ENCODE data around the gene KDM2A. TPM values are rescaled to one million over a fixed set of nuclear protein-coding genes. Genes with fewer than 3 reads are reported as not detected.
A peak's percentile ranks its signal among the peaks of the same experiment; 100 is the strongest.
"Not testable (repeated sequence)": the region's sequence is repeated elsewhere in the genome, so short reads cannot be mapped to it uniquely, and the experiment has no call there.

KDM2A gene
- total RNA-seq, 2 donors from 2014 or later: 151 to 178 TPM

GRCh38 chr11:67123801-67124200, 4.7 kb downstream of the KDM2A start:
- H3K4me1 Mint-ChIP-seq (ENCODE audit: low read depth in 2 of 2): peaks cover 18 to 24% of the 10 kb centered on the region in 2 donors
- H3K27ac Mint-ChIP-seq; ATAC-seq; H3K9me3 Mint-ChIP-seq; H3K27me3 Mint-ChIP-seq; H3K4me3 Mint-ChIP-seq; DNase-seq (ENCODE audit: low spot score): not testable (repeated sequence)
- H3K36me3 Mint-ChIP-seq: peaks cover 12% of the 10 kb centered on the region

GRCh38 chr11:67126243-67126642, 7.2 kb downstream of the KDM2A start:
- not testable (repeated sequence) for H3K9me3 Mint-ChIP-seq; H3K27me3 Mint-ChIP-seq; DNase-seq (ENCODE audit: low spot score); ATAC-seq; H3K4me3 Mint-ChIP-seq; H3K27ac Mint-ChIP-seq; H3K36me3 Mint-ChIP-seq
- H3K4me1 Mint-ChIP-seq (ENCODE audit: low read depth in 2 of 2): peaks cover 13 to 18% of the 10 kb centered on the region in 2 donors

- Mint-ChIP-seq H3K36me3 (peaks cover 9% of the 10 kb centered on the region), H3K4me1 (ENCODE audit: low read depth in 2 of 2) (peaks cover 10 to 13% of the 10 kb centered on the region in 2 donors), H3K9me3 (no peaks in the 10 kb centered on the region), H3K27ac (no peak overlapping the region), H3K4me3 (no peak overlapping the region), H3K27me3 (no peaks in the 10 kb centered on the region)
- ATAC-seq (no peak), DNase-seq (ENCODE audit: low spot score) (no peak)
Measured at GRCh38 chr11:67126986-67127385, 7.9 kb downstream of the KDM2A start.

GRCh38 chr11:67130861-67131260, 11.8 kb downstream of the KDM2A start:
- Mint-ChIP-seq H3K36me3 (peaks cover 25% of the 10 kb centered on the region), H3K4me1 (ENCODE audit: low read depth in 2 of 2) (peaks cover 19 to 31% of the 10 kb centered on the region in 2 donors)
- H3K4me3 Mint-ChIP-seq; H3K9me3 Mint-ChIP-seq; H3K27ac Mint-ChIP-seq; ATAC-seq; DNase-seq (ENCODE audit: low spot score); H3K27me3 Mint-ChIP-seq: not testable (repeated sequence)

GRCh38 chr11:67136156-67136555, 17.1 kb downstream of the KDM2A start:
- H3K27ac Mint-ChIP-seq: no peak overlapping the region
- no peaks in the 10 kb centered on the region for H3K27me3 Mint-ChIP-seq
- DNase-seq (ENCODE audit: low spot score): no peak
- H3K4me3 Mint-ChIP-seq: no peak overlapping the region
- no peak for ATAC-seq
- H3K36me3 Mint-ChIP-seq: peaks cover 24% of the 10 kb centered on the region
- H3K4me1 Mint-ChIP-seq (ENCODE audit: low read depth in 2 of 2): peaks cover 22 to 43% of the 10 kb centered on the region in 2 donors
- no peaks in the 10 kb centered on the region for H3K9me3 Mint-ChIP-seq

GRCh38 chr11:67138922-67139321, 19.9 kb downstream of the KDM2A start:
- H3K4me1 Mint-ChIP-seq (ENCODE audit: low read depth in 2 of 2): peaks cover 18 to 29% of the 10 kb centered on the region in 2 donors
- H3K27ac Mint-ChIP-seq: peak overlapping the region in 1 of 2 donors; percentile 16
- H3K27me3 Mint-ChIP-seq: no peaks in the 10 kb centered on the region
- ATAC-seq (no peak), DNase-seq (ENCODE audit: low spot score) (no peak)
- H3K36me3 Mint-ChIP-seq: peaks cover 16% of the 10 kb centered on the region
- H3K4me3 Mint-ChIP-seq: no peak overlapping the region
- H3K9me3 Mint-ChIP-seq: no peaks in the 10 kb centered on the region

GRCh38 chr11:67146516-67147226, 27.6 kb downstream of the KDM2A start:
- peaks cover 0 to 3% of the 10 kb centered on the region in 2 donors for H3K4me1 Mint-ChIP-seq (ENCODE audit: low read depth in 2 of 2)
- DNase-seq (ENCODE audit: low spot score) (no peak), ATAC-seq (no peak)
- no peaks in the 10 kb centered on the region for H3K27me3 Mint-ChIP-seq
- no peak overlapping the region for H3K4me3 Mint-ChIP-seq
- H3K9me3 Mint-ChIP-seq: no peaks in the 10 kb centered on the region
- H3K36me3 Mint-ChIP-seq: peaks cover 3% of the 10 kb centered on the region
- peak overlapping the region in 1 of 2 donors; percentile 23 for H3K27ac Mint-ChIP-seq

GRCh38 chr11:67153971-67154370, 34.9 kb downstream of the KDM2A start:
- H3K4me3 Mint-ChIP-seq: no peak overlapping the region
- H3K27me3 Mint-ChIP-seq: no peaks in the 10 kb centered on the region
- H3K4me1 Mint-ChIP-seq (ENCODE audit: low read depth in 2 of 2): peaks cover 6 to 12% of the 10 kb centered on the region in 2 donors
- no peak overlapping the region for H3K27ac Mint-ChIP-seq
- no peaks in the 10 kb centered on the region for H3K9me3 Mint-ChIP-seq
- no peak for ATAC-seq
- H3K36me3 Mint-ChIP-seq: no peaks in the 10 kb centered on the region
- DNase-seq (ENCODE audit: low spot score): no peak

- H3K9me3 Mint-ChIP-seq: no peaks in the 10 kb centered on the region
- ATAC-seq (no peak), DNase-seq (ENCODE audit: low spot score) (no peak)
- H3K27me3 Mint-ChIP-seq: no peaks in the 10 kb centered on the region
- no peak overlapping the region for H3K27ac Mint-ChIP-seq
- peaks cover 11 to 19% of the 10 kb centered on the region in 2 donors for H3K4me1 Mint-ChIP-seq (ENCODE audit: low read depth in 2 of 2)
- H3K36me3 Mint-ChIP-seq: no peaks in the 10 kb centered on the region
- H3K4me3 Mint-ChIP-seq: no peak overlapping the region
Measured at GRCh38 chr11:67154726-67155125, 35.7 kb downstream of the KDM2A start.

- peaks cover 20 to 38% of the 10 kb centered on the region in 2 donors for H3K4me1 Mint-ChIP-seq (ENCODE audit: low read depth in 2 of 2)
- ATAC-seq (no peak), DNase-seq (ENCODE audit: low spot score) (no peak)
- no peaks in the 10 kb centered on the region for H3K9me3 Mint-ChIP-seq
- H3K27me3 Mint-ChIP-seq: no peaks in the 10 kb centered on the region
- H3K4me3 Mint-ChIP-seq: no peak overlapping the region
- H3K27ac Mint-ChIP-seq: no peak overlapping the region
- H3K36me3 Mint-ChIP-seq: no peaks in the 10 kb centered on the region
Measured at GRCh38 chr11:67157691-67158090, 38.6 kb downstream of the KDM2A start.

- Mint-ChIP-seq H3K4me3 (no peak overlapping the region), H3K36me3 (peaks cover 3% of the 10 kb centered on the region), H3K4me1 (ENCODE audit: low read depth in 2 of 2) (peaks cover 23 to 43% of the 10 kb centered on the region in 2 donors), H3K27me3 (no peaks in the 10 kb centered on the region), H3K9me3 (no peaks in the 10 kb centered on the region), H3K27ac (no peak overlapping the region)
- DNase-seq (ENCODE audit: low spot score): no peak
- no peak for ATAC-seq
Measured at GRCh38 chr11:67158221-67158620, 39.2 kb downstream of the KDM2A start.

- DNase-seq (ENCODE audit: low spot score) (no peak), ATAC-seq (no peak)
- H3K9me3 Mint-ChIP-seq: no peaks in the 10 kb centered on the region
- peaks cover 31 to 50% of the 10 kb centered on the region in 2 donors for H3K4me1 Mint-ChIP-seq (ENCODE audit: low read depth in 2 of 2)
- peak overlapping the region; percentile 2 to 17 for H3K27ac Mint-ChIP-seq
- H3K36me3 Mint-ChIP-seq: peaks cover 5% of the 10 kb centered on the region
- H3K27me3 Mint-ChIP-seq: no peaks in the 10 kb centered on the region
- no peak overlapping the region for H3K4me3 Mint-ChIP-seq
Measured at GRCh38 chr11:67160045-67160444, 41.0 kb downstream of the KDM2A start.

GRCh38 chr11:67160872-67161783, 42.1 kb downstream of the KDM2A start:
- DNase-seq (ENCODE audit: low spot score) (no peak), ATAC-seq (peak in 1 of 2 donors; percentile 87)
- no peaks in the 10 kb centered on the region for H3K27me3 Mint-ChIP-seq
- H3K27ac Mint-ChIP-seq: peak overlapping the region; percentile 30 to 61
- peak overlapping the region; percentile 28 for H3K4me3 Mint-ChIP-seq
- H3K36me3 Mint-ChIP-seq: peaks cover 5% of the 10 kb centered on the region
- peaks cover 35 to 55% of the 10 kb centered on the region in 2 donors for H3K4me1 Mint-ChIP-seq (ENCODE audit: low read depth in 2 of 2)
- H3K9me3 Mint-ChIP-seq: no peaks in the 10 kb centered on the region

- peaks cover 40 to 57% of the 10 kb centered on the region in 2 donors for H3K4me1 Mint-ChIP-seq (ENCODE audit: low read depth in 2 of 2)
- peak overlapping the region; percentile 28 for H3K4me3 Mint-ChIP-seq
- H3K27ac Mint-ChIP-seq: peak overlapping the region in 1 of 2 donors; percentile 25
- DNase-seq (ENCODE audit: low spot score): no peak
- H3K36me3 Mint-ChIP-seq: peaks cover 5% of the 10 kb centered on the region
- H3K9me3 Mint-ChIP-seq: no peaks in the 10 kb centered on the region
- no peak for ATAC-seq
- no peaks in the 10 kb centered on the region for H3K27me3 Mint-ChIP-seq
Measured at GRCh38 chr11:67163006-67163405, 43.9 kb downstream of the KDM2A start.

Measured in natural killer cell treated with Interleukin-12 subunit alpha and Interleukin-12 subunit beta and Interleukin-15 and Interleukin-18, amount 100 ng/mL, for 72 hours (primary cell).